UCSD-AML1 (cell line): Measurements from ENCODE around the gene CAMTA1.
A peak's percentile ranks its signal among the peaks of the same experiment; 100 is the strongest.
"Not testable (repeated sequence)": the region's sequence is repeated elsewhere in the genome, so short reads cannot be mapped to it uniquely, and the experiment has no call there.

Experiments
- DNase-seq: peaks from one replicate; lab custom pipeline; 2025; ENCODE audit not compliant: unreplicated experiment; lab: John Stamatoyannopoulos, UW

The CAMTA1 gene, protein sequence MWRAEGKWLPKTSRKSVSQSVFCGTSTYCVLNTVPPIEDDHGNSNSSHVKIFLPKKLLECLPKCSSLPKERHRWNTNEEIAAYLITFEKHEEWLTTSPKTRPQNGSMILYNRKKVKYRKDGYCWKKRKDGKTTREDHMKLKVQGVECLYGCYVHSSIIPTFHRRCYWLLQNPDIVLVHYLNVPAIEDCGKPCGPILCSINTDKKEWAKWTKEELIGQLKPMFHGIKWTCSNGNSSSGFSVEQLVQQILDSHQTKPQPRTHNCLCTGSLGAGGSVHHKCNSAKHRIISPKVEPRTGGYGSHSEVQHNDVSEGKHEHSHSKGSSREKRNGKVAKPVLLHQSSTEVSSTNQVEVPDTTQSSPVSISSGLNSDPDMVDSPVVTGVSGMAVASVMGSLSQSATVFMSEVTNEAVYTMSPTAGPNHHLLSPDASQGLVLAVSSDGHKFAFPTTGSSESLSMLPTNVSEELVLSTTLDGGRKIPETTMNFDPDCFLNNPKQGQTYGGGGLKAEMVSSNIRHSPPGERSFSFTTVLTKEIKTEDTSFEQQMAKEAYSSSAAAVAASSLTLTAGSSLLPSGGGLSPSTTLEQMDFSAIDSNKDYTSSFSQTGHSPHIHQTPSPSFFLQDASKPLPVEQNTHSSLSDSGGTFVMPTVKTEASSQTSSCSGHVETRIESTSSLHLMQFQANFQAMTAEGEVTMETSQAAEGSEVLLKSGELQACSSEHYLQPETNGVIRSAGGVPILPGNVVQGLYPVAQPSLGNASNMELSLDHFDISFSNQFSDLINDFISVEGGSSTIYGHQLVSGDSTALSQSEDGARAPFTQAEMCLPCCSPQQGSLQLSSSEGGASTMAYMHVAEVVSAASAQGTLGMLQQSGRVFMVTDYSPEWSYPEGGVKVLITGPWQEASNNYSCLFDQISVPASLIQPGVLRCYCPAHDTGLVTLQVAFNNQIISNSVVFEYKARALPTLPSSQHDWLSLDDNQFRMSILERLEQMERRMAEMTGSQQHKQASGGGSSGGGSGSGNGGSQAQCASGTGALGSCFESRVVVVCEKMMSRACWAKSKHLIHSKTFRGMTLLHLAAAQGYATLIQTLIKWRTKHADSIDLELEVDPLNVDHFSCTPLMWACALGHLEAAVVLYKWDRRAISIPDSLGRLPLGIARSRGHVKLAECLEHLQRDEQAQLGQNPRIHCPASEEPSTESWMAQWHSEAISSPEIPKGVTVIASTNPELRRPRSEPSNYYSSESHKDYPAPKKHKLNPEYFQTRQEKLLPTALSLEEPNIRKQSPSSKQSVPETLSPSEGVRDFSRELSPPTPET (N-terminal part only)

DNA sequence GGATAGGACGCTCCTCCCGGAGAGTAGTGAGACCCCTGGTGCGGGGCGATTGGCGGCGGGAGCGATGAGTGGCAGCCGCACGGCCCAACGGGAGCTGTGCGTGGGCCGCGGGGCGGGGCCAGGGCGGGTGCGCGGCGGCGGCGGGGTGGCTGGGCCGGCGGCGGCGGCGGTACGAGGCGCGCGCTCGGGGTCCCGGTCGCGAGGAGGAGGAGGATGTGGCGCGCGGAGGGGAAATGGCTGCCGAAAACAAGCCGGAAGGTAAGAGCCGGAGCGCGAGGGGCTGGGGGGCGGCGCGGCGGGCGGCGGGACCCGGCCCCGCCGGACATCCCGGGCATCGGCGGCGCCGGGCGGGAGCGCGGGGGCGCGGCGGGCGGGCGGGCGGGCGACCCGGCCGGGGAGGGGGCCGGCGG lies at the start of gene CAMTA1:
Gene CAMTA1, plus strand, starts transcription at position 137 of the 410 bp plus-strand sequence. Its CDS starts 77 bp downstream, at position 214.
- no peak for DNase-seq

DNA sequence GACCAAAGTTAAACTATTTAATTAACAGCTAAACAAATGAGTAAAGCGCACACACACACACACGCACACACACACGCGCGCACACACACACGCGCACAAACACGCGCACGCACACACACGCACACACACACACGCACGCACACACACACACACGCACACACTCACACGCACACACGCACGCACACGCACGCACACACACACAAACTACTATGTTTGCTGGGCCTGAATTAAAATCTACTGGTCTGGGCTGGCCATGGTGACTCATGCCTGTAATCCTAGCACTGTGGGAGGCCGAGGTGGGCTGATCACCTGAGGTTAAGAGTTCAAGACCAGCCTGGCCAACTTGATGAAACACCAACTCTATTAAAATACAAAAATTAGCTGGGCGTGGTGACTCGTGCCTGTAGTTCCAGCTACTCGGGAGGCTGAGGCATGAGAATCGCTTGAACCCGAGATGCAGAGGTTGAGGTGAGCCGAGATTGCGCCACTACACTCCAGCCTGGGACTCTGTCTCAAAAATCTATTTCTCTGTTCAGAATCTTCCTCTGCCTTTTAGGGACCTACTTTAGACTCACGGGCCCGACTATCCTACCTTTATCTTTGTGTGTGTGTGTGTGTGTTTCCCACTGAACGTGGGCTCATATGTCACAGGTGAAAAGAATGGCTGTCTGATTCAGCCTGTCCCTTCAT lies 46.1 kb upstream of the CAMTA1 start:
- no peak for DNase-seq

DNA sequence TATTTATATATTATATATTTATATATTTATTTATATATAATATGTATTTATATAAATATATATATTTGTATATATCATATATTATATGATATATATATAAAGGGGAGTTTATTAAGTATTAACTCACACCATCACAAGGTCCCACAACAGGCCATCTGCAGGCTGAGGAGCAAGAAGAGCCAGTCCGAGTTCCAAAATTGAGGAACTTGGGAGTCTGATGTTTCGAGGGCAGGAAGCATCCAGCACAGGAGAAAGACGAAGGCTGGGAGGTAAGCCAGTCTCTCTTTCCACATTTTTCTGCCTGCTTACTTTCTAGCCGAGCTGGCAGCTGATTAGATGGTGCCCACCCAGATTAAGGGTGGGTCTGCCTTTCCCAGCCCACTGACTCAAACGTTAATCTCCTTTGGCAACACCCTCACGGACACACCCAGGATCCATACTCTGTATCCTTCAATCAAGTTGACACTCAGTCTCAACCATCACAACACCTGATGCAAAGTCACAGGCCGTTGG lies 42.5 kb upstream of the CAMTA1 start:
- DNase-seq, result not testable (repeated sequence)

DNA sequence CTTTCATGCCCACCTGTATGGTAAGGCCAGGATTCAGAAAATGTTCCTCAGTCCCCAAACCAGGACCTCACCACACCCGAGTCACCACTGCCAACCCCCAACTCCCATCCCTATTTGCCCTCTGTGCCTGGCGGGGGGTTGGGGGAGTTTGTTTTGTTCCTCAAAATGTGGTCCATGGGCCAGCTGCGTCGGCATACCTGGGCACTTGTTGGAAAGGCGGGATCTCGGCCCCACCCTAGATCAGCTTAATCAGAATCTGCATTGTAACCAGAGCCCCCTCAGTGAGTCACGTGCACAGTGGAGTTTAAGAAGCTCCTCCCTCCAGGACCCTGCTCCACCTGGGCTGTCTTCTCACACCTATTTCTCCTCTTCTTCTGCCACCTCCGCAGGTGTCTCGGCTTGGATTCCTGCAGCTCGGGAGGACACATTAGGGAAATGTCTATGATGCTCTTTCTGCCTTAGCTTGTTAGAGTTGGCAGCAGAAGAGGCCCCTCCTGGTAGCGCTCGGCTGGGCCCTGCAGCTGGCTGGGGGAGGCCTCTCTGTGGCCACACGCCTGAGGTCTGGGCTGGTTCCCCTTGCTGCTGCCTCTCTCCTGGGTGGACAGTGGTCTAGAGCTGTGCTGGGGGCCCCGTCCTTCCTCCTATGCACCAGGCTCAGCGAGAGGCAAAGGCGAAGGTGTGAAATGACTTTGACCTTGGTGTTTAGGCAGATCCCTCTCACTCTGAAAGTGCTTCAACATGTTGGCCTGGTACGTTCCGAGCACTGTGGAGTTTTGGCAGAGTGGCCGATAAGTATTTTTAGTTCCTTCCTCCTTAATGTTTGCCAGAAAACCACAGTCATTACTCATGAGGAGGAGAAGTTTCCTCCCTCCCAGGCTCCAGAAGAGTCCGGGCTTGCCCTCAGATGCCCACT lies 41.8 kb upstream of the CAMTA1 start:
- DNase-seq, result peak; percentile 78

DNA sequence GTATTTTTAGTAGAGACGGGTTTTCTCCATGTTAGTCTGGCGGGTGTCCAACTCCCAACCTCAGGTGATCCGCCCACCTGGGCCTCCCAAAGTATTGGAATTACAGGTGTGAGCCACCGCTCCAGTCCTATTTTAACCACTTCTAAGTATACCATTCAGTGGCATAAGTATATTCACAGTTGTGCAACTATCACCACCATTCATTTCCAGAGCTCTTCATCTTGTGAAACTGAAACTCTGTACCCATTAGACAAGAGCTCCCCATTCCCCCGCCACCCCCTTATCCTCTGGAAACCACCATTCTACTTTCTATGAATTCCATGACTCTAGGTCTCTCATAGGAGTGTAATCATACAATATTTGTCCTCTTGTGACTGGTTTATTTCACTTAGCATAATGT lies 40.2 kb upstream of the CAMTA1 start:
- DNase-seq, result no peak

DNA sequence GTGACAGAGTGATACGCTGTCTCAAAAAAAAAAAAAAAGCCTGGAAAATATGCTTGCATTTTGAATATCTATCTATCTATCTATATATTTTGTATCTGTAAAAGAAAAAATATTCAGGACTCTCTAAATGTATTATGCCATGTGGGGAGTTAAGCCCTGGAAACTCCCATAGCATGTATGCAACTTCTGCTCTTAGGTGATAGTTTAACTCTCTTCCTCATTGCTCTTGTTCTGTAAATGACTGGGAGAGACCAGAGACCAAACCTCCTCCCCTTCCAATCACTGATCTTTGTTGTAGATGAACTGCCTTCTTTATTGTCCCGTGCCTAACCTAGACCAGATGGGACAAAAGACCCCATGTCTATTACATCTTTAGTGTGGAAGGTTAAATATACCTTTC lies 37.6 kb upstream of the CAMTA1 start:
- DNase-seq, result no peak

DNA sequence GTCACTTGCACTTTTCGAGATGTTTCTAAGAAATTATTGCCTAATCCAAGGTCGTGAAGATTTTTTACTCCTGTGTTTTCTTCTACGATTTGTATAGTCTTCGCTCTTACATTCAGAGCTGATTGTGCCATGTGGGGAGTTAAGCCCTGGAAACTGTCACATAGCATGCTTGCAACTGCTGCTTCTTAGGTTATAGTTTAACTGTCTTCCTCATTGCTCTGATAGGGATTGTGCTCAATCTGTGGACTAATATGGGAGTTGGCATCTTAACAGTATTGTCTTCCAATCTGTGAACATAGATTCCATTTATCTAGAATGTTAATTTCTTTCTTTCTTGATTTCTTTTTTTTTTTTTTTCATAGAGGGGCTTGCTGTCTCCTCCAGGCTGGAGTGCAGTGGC lies 34.8 kb upstream of the CAMTA1 start:
- DNase-seq, result no peak

DNA sequence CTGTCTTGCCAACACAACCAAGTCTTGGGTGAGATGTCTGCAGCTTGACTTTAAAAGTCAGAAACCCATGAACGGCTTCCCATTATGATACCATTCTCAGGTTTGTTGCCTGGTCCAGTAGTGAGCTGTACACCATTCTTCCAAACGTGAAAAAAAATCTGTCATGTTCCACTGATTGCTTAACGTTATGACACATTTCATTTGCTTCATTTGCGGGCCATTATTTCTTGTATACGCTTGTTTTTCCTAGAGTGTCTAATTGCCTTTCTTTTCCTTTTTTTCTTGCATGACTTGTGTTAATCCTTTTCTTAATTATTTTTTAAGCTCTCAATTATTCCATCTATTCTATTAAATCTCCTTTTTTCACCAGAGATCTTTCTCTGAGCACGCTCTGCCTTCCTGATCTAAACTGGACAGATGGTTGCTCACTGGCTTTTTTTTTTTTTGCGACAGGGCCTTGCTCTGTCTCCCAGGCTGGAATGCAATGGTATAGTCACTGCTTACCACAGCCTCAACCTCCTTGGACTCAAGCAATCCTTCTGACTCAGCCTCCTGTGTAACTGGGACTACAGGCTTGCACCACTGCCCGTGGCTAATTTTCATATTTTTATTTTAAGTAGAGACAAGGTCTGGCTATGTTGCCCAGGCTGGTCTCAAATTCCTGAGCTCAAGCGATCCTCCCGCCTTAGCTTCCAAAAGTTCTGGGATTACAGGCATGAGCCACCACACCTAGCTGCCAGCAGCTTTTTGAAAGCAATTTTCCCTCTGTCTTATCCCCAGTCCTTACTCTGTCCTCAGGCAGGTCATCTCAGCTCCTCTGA lies 31.7 kb upstream of the CAMTA1 start:
- no peak for DNase-seq

DNA sequence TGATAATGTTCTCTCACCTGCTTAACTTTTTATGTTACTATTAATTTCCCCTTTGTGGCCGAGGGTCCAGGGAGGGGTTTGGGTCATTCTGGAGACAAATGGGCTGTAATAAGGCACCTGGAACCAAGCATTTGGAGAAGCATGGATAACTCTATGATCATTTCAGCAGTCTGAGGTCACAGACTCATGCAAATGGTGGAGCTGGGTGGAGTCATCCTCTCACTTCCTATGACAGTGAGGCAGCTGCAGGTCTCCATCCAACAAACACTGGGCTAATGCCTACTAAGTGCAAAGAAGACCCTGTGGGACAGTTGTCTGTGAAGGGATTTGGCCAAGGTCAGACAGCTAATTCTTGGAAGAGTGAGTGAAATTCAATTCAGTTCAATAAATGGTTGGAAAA lies 28.8 kb upstream of the CAMTA1 start:
- DNase-seq, result no peak

DNA sequence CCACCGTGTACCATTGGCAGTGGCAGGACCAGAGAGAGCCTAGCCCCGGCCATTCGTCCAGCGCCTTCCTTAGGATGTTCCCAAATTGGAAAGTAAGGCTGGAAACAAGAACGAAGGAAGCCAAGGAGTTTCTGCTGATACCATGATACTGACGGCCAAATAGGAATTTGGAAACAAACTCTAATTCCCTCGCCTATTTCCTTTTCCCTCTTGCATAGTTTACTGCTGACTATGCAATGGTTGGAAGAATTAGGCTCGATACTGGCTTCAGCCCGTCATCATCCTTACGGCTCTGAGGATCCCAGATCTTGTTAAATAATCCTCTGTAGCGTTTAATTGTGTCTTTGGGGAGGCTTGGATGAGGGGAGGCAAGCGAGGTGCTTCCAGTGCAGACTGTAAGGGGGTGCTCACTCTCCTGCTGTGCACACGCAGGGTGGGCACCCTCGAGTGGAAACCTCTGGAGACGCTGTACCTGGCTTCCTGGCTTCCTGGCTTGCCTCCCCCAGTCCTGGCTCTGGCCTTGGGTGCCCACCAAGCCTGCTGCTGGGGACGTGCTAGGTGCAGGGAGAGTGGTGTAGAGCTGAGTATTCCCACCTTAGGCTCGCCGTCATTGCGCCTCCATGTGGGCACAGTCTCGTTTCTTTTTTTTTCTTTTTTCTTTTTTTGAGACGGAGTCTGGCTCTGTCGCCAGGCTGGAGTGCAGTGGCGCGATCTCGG lies 27.4 kb upstream of the CAMTA1 start:
- no peak for DNase-seq

DNA sequence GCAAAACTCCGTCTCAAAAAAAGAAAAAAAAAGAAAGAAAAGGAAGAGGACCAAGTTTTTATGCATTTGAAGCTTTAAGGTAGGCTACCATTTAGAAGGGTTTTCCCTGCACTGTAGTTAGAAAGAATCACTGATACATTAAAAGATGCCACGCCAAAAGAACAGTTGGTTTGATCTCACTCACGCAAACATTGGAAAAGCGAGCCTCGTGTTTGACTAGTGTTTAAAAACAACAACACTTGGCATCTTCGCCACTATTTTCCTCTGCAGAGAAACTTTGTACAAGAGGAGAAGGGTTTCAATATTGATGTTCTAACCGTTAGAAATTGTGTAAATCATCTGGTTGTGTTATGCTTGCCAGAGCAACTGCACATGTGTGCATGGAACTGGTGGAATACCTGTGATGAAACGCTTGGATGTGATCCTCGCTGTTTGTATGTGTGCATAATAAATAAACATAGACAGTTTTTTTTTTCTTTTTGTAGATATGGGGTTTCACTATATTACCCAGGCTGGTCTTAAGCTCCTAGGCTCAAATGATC lies 24.0 kb upstream of the CAMTA1 start:
- DNase-seq, result no peak

DNA sequence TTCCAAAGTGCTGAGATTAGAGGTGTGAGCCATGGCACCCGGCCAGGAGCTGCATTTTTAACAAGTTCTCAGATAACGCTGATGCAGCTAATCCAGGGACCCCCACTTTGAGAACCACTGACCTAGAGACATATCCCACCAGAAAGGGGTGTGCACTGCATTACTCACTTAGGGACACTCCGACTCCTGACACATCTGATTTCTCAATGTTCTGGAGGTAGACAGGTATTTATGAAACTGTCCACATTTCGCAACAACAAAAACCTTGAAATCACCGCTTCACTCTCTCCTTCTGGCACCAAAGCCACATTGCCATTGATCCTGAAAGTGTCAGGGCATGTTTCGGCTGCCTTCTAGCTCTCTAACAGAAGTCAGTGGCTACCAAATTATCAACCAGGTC lies 23.2 kb upstream of the CAMTA1 start:
- no peak for DNase-seq

DNA sequence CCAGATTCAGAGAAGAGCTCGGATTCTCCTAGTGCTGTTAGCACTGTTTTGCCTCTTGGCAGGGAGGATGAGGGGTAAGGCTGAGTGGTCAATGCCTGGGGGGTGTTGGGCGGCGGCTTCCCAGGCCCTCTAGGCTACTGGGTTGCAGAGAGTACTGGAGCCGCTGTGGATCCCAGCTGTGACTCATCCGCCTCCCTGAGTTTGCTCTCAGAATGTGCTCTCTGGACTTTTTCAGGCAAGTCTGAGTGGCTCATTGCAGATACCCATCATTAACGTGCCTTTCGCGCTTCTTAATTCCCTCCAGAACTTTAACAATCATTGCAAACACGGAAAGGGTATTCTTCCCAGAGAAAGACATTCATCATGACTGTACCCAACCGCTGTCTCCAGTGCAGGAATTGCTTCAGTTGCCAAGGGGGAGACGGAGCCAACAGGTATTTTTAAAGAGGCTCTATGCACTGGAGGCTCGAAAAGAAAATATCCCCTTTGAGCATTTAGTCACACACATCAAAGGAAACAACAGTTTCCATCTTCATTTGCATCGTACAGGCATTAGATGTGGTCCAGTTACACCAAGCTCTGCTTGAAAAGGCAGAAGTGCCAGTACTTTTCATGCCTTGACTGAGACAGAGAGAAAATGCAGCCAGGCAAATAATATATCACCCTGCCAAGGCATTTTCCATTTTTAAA lies 14.4 kb upstream of the CAMTA1 start:
- no peak for DNase-seq

DNA sequence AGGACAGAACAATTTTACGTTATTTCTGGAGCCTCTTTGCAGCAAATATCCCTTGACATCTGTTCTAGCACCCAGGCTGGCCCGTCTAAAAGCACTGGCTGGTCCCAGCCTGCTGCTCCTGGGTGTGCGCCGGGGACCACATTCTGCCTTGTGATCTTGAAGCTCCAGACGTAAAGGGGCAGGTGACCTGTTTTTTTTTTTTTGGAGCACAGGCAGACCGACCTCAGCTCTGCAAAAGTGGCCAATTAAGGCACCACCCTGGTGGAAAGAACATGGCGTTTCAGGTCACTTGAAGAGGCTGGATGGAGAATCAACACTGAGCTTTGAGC lies 13.8 kb upstream of the CAMTA1 start:
- no peak for DNase-seq

DNA sequence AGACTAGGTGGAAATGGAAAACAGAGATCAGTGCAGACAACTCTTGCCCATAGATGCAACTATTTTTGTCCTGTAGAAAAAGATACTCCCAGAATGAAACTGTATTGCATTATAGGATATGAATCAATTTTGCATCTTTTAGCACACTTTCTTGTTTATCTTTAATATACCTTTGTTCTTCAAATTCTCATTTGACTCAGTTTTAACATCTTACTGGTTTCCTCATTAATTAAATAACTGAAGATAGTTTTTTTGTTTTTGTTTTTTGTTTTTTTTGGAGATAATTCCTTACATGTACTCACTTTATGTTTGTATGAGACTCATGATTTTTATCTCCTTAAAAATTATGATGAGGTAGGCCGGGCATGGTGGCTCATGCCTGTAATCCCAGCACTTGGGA lies 10.9 kb upstream of the CAMTA1 start:
- DNase-seq, result no peak

DNA sequence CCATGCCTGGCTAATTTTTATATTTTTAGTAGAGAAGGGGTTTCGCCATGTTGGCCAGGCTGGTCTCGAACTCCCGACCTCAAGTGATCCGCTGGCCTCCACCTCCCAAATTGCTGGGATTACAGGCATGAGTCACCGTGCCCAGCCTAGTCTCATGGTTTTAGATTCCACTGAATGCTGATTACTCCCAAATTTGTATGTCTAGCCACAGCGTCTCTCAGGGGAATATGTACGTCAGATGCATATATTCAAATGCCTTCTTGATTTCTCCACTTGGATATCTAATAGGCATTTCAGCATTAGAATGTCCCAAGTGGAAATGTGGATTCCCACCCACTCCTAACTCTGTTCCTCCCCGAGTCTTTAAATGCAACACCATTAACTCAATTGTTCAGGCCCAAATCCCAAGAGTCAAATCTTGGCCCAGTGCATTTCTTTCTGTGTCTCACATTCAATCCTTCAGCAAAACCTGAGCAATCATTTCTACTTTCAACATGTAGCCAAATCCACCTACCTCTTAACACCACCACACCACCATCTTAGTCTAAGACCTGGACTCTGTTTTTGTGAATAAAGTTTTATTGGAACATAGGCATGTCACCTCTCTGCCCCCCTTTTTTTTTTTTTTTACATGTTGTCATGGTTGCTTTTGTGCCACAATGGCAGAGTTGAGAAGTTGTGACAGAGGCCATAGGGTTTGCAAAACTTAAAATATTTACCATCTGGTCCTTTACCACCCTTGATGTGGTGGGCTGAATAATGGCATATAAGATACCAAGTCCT lies 9.8 kb upstream of the CAMTA1 start:
- DNase-seq, result no peak
